Measurements from ENCODE around the gene DGCR8. TPM values are rescaled to one million over a fixed set of nuclear protein-coding genes. Genes with fewer than 3 reads are reported as not detected.

Gene DGCR8
- total RNA-seq, 1 donor from 2014 or later = 35.5 TPM

GRCh38 chr22:20076627-20077172, 3.3 kb upstream of the DGCR8 start:
- Histone ChIP-seq H3K27ac (no peak overlapping the region), H3K27me3 (no peaks in the 10 kb centered on the region), H3K36me3 (no peaks in the 10 kb centered on the region), H3K9me3 (no peaks in the 10 kb centered on the region), H3K4me3 (no peak overlapping the region), H3K4me1 (peaks cover 9% of the 10 kb centered on the region)
- intact Hi-C loops (cut with DNase I) = no loop called here
- TF ChIP-seq, protein P1, sequence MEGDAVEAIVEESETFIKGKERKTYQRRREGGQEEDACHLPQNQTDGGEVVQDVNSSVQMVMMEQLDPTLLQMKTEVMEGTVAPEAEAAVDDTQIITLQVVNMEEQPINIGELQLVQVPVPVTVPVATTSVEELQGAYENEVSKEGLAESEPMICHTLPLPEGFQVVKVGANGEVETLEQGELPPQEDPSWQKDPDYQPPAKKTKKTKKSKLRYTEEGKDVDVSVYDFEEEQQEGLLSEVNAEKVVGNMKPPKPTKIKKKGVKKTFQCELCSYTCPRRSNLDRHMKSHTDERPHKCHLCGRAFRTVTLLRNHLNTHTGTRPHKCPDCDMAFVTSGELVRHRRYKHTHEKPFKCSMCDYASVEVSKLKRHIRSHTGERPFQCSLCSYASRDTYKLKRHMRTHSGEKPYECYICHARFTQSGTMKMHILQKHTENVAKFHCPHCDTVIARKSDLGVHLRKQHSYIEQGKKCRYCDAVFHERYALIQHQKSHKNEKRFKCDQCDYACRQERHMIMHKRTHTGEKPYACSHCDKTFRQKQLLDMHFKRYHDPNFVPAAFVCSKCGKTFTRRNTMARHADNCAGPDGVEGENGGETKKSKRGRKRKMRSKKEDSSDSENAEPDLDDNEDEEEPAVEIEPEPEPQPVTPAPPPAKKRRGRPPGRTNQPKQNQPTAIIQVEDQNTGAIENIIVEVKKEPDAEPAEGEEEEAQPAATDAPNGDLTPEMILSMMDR (IDR thresholded peaks at IDR 0.05) = no peak
- DNase-seq (no peak), ATAC-seq (no peak)

DNA sequence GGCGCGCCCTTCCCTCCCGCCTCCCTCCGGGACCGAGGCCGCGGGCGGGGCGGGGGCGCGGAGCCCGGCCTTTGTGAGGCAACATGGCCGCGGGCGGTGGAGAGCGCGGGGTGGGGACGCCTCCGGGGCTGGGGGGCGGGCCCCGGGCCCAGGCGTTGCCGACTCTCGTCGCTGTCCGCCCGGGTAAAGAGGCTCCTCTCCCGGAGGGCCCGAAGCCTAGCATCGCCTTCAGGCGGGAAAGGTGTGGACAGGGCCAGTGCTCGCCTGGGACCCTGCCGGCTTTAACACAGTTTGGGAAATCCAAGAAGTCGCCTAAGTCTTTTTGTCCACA, 369 bp downstream of the DGCR8 start:
- ATAC-seq (peak; percentile 73), DNase-seq (peak; percentile 89)
- peak overlapping the region; percentile 84 for H3K27ac ChIP-seq
- peaks cover 38% of the 10 kb centered on the region for H3K4me1 ChIP-seq
- intact Hi-C loops (cut with DNase I) = no loop called here
- H3K9me3 ChIP-seq = no peaks in the 10 kb centered on the region
- TF ChIP-seq, protein P1 (IDR thresholded peaks at IDR 0.05) = no peak
- H3K4me3 ChIP-seq = peak overlapping the region; percentile 73
- no peaks in the 10 kb centered on the region for H3K27me3 ChIP-seq
- peaks cover under 1% of the 10 kb centered on the region for H3K36me3 ChIP-seq

GRCh38 chr22:20080776-20081654, 974 bp downstream of the DGCR8 start:
- Histone ChIP-seq H3K36me3 (peaks cover 7% of the 10 kb centered on the region), H3K27me3 (no peaks in the 10 kb centered on the region), H3K4me3 (peak overlapping the region; percentile 73), H3K27ac (peak overlapping the region; percentile 84), H3K4me1 (peaks cover 38% of the 10 kb centered on the region), H3K9me3 (no peaks in the 10 kb centered on the region)
- TF ChIP-seq, protein P1 (IDR thresholded peaks at IDR 0.05) = no peak
- ATAC-seq (no peak), DNase-seq (no peak)
- intact Hi-C loops (cut with DNase I) = no loop called here

GRCh38 chr22:20083157-20083890, 3.3 kb downstream of the DGCR8 start:
- intact Hi-C loops (cut with DNase I) = no loop called here
- no peak for DNase-seq
- H3K36me3 ChIP-seq = peaks cover 30% of the 10 kb centered on the region
- TF ChIP-seq, protein P1 (IDR thresholded peaks at IDR 0.05) = no peak
- no peaks in the 10 kb centered on the region for H3K27me3 ChIP-seq
- no peak overlapping the region for H3K4me3 ChIP-seq
- H3K27ac ChIP-seq = no peak overlapping the region
- no peak for ATAC-seq
- peaks cover 38% of the 10 kb centered on the region for H3K4me1 ChIP-seq
- no peaks in the 10 kb centered on the region for H3K9me3 ChIP-seq

GRCh38 chr22:20083891-20084546, 4.0 kb downstream of the DGCR8 start:
- Histone ChIP-seq H3K36me3 (peaks cover 37% of the 10 kb centered on the region), H3K9me3 (no peaks in the 10 kb centered on the region), H3K4me1 (peaks cover 38% of the 10 kb centered on the region), H3K27me3 (no peaks in the 10 kb centered on the region), H3K4me3 (no peak overlapping the region), H3K27ac (no peak overlapping the region)
- intact Hi-C loops (cut with DNase I) = no loop called here
- no peak for ATAC-seq
- TF ChIP-seq, protein P1 (IDR thresholded peaks at IDR 0.05) = no peak
- DNase-seq = no peak
